GM12875 (cell line): ENCODE measurements around the gene REC8.
A peak's percentile ranks its signal among the peaks of the same experiment; 100 is the strongest.

Experiments
- H3K4me3 ChIP-seq: one replicate; pipeline ENCODE4 v1.5.1; 2011; ENCODE audit warnings: low read depth, low read length, control low read depth
- CTCF ChIP-seq: IDR thresholded peaks from 2 replicates; pipeline ENCODE4 v1.5.1; 2011; ENCODE audit warnings: low read depth, mild to moderate bottlenecking, control low read depth, inconsistent platforms, low read length, moderate library complexity, borderline replicate concordance; ENCODE audit not compliant: insufficient read depth

The REC8 gene

GRCh38 chr14:24133735-24134134 is 38.1 kb upstream of the REC8 start:
- no peak overlapping the region for H3K4me3 ChIP-seq
- no peak for TF ChIP-seq CTCF

- H3K4me3 ChIP-seq, result peak overlapping the region; percentile 73
- no peak for TF ChIP-seq CTCF
Observed at GRCh38 chr14:24135584-24135833, 36.4 kb upstream of the REC8 start.

- H3K4me3 ChIP-seq, result peak within 1 kb of the TSS; percentile 73
- no peak for TF ChIP-seq CTCF
Observed at GRCh38 chr14:24135834-24136683, 35.8 kb upstream of the REC8 start, which contains the start of gene PSME1. PSME1 (plus strand) TSS chr14:24136194; CDS start chr14:24136263, 69 bp downstream.

GRCh38 chr14:24136684-24137528 is 35.0 kb upstream of the REC8 start:
- TF ChIP-seq CTCF, result no peak
- H3K4me3 ChIP-seq, result peak overlapping the region; percentile 73

- H3K4me3 ChIP-seq, result no peak overlapping the region
Observed at GRCh38 chr14:24137529-24138395, 34.1 kb upstream of the REC8 start.

More at GRCh38 chr14:24137529-24138395, 34.1 kb upstream of the REC8 start:
- no peak for TF ChIP-seq CTCF
